Measurements from ENCODE around the gene ARHGAP21.
A peak's percentile ranks its signal among the peaks of the same experiment; 100 is the strongest.

The ARHGAP21 gene

GRCh38 chr10:24570658-24571426, 152.8 kb downstream of the ARHGAP21 start:
- DNase-seq = no peak

GRCh38 chr10:24569828-24570657, 153.6 kb downstream of the ARHGAP21 start:
- DNase-seq = no peak

DNA sequence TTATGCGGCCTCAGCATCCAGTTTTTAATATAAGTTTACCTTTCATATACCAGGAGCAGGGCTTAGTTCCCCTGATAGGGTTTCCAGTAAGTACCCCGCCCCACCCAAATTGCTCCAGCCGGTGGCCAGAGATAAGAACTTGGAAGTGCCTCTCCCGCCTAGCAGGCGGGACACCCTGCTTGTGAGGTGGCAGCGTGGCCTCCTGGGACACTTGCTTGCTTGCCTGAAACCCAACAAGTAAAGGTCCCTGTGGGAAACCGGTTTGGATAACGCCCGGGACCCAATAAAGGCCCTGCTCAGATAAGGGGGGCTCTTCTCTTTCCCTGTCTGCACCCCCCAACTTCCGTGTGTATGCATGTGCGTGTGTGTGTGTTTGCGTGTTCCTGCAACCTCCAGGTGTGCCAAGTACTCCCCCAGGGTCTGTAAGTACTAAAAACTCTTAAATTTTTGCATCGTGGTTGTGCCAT, 154.3 kb downstream of the ARHGAP21 start:
- no peak for DNase-seq

DNA sequence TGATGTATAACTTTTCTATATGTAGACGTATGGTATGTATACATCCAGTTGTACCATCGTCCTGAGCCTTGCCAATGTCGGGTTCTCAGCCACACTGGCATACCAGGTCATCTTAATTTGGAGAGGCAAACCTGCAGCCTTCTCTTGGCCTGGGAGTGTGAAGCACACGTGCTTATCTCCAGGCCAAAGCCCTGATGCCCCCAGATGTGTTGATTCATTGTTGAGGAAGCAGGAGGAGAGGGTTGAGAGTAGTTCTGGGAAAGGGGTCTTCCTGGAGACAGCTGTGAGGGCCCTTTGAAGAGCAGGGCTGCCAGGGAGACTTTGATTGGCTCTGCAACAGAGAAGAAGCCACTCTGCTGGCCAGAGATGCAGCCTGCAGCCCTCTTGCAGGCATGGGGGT, 155.6 kb downstream of the ARHGAP21 start:
- DNase-seq = no peak

- no peak for DNase-seq
These were observed 162.2 kb downstream of the ARHGAP21 start for GRCh38 chr10:24561453-24561852.

GRCh38 chr10:24556750-24557742, 166.6 kb downstream of the ARHGAP21 start:
- DNase-seq = peak; percentile 85 to 93

- peak; percentile 35 to 41 for DNase-seq
These were observed 167.4 kb downstream of the ARHGAP21 start for GRCh38 chr10:24556126-24556749.

- no peak for DNase-seq
These were observed 169.7 kb downstream of the ARHGAP21 start for GRCh38 chr10:24554036-24554435.

DNA sequence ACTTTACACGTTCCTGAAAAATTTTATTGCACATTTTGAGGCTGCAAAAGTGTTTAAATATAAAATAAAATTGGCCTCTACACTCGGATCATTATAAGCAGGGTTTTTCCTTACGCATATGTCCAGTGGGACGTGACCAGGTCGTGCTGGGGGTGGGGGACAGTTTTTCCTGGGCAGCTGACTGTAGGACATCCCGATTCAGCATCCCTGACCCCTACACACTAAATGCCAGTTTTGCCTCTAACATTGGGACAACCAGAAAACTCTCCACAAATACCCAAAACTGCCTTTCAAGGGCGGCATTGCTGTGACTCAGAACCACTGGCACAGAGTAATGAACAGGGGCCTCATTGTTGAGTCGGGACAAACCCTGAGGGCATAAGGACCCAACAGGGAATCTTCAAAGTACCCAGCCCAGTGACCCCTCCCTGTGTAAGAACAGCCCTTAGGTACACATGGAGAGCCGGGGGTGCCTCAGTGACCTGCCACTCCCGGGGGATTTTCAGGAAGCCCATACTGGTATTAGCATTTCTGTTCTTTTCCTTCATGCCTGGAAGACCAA, 170.6 kb downstream of the ARHGAP21 start:
- DNase-seq = no peak

DNA sequence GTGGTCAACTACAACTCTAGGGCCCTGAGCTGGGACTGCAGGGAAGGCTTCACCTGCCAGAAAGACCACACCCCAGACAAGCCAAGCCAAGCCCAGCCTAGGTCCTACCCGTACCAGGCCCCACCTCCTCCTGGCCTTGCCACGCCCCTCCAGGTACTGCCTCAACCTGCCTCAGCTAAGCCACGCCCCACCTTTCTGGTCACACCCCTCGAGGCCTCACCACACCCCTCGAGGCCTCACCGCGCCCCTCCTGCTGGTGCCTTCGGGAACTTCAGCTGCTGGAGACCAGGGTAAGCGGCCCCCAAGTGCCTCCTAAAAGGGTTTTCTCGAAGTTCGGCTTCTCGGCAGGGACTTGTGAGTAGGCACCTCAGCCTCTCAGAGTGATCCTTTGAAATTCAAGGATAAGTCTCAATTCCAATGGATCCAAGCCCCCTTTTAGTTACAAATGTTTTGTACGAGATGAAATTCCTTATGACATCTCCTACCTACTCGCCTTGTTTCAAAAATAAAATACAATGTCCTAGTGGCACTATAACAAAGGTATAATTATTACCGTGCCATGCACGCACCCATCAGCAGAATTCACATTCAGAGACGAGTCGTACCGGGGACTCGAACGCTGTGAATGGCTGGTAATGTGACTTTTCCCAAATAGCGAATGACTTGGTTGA, 171.2 kb downstream of the ARHGAP21 start:
- DNase-seq = no peak

GRCh38 chr10:24551161-24551560, 172.5 kb downstream of the ARHGAP21 start:
- DNase-seq = no peak

- DNase-seq = no peak
These were observed 173.0 kb downstream of the ARHGAP21 start for GRCh38 chr10:24550680-24551079.

DNA sequence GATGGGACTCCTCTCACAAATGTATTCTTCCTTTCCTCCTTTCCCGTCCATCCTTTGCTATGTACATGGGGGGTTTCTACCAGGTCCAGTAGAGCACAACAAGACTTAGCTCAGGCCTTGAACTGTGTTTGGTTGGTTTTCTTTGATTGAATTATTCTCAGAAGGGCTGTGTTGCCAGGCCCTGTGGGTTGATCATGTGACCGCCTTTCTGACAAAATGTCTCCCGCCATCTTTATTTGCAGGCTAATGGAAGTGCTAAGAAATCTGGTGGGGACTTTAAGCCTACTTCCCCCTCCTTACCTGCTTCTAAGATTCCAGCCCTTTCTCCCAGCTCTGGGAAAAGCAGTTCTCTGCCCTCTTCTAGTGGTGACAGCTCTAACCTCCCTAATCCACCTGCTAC, 178.1 kb downstream of the ARHGAP21 start:
- DNase-seq = no peak

DNA sequence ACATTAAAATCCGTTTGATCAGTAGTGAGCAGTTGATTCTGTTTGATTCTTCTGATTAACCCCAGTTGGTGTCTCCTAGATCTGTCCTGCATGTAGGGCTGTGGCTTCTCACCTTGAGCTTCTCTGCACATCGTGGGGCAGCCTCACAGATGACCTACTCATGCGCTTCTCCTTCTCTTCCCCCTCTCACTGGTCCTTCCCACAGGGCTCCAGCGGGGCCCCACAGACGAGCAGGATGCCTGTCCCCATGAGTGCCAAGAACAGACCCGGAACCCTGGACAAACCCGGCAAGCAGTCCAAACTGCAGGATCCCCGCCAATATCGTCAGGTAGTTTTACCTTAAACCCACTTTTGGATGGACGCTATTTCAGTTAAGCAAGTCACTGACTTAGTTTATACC, 178.9 kb downstream of the ARHGAP21 start:
- DNase-seq = no peak

GRCh38 chr10:24542314-24543270, 181.1 kb downstream of the ARHGAP21 start:
- no peak for DNase-seq

GRCh38 chr10:24541239-24541753, 182.4 kb downstream of the ARHGAP21 start:
- DNase-seq = no peak

GRCh38 chr10:24536636-24537035, 187.1 kb downstream of the ARHGAP21 start:
- no peak for DNase-seq

- no peak for DNase-seq
These were observed 189.7 kb downstream of the ARHGAP21 start for GRCh38 chr10:24533981-24534380.

Measured in Kasumi-1 (cell line).